Measurements from ENCODE around the gene PPCS.

The PPCS gene

GRCh38 chr1:42456010-42456753 is at the start of gene PPCS, which contains the start of gene ZMYND12:
PPCS (plus strand) TSS chr1:42456543; CDS start chr1:42456566, 23 bp downstream.
ZMYND12 (minus strand) TSS chr1:42456022; CDS start chr1:42455997, 25 bp downstream.
- peak within 1 kb of the TSS; percentile 94 to 98 (median 97) for H3K27ac Mint-ChIP-seq

GRCh38 chr1:42414551-42415496 is 41.5 kb upstream of the PPCS start:
- H3K36me3 Mint-ChIP-seq (ENCODE audit: low read depth): no peaks in the 10 kb centered on the region
- H3K9me3 Mint-ChIP-seq: no peaks in the 10 kb centered on the region
- H3K27ac Mint-ChIP-seq: no peak overlapping the region
- no peak overlapping the region for H3K4me3 Mint-ChIP-seq
- peaks cover 31% of the 10 kb centered on the region for H3K4me1 Mint-ChIP-seq
- no peak for TF ChIP-seq CTCF (IDR thresholded peaks at IDR 0.05; ENCODE audit: unreplicated experiment in 3 of 3)
- H3K27me3 Mint-ChIP-seq (ENCODE audit: low read depth): no peaks in the 10 kb centered on the region

More at GRCh38 chr1:42456010-42456753, at the start of gene PPCS, which contains the start of gene ZMYND12:
- H3K4me1 Mint-ChIP-seq: peaks cover 21% of the 10 kb centered on the region
- H3K27me3 Mint-ChIP-seq (ENCODE audit: low read depth): no peaks in the 10 kb centered on the region
- no peaks in the 10 kb centered on the region for H3K9me3 Mint-ChIP-seq
- H3K36me3 Mint-ChIP-seq (ENCODE audit: low read depth): peaks cover 22% of the 10 kb centered on the region
- TF ChIP-seq CTCF (IDR thresholded peaks at IDR 0.05; ENCODE audit: unreplicated experiment in 3 of 3): peak in 1 of 3 experiments; percentile 8
- peak within 1 kb of the TSS; percentile 94 to 97 (median 95) for H3K4me3 Mint-ChIP-seq

- Mint-ChIP-seq H3K36me3 (ENCODE audit: low read depth) (no peaks in the 10 kb centered on the region), H3K4me3 (no peak overlapping the region), H3K9me3 (no peaks in the 10 kb centered on the region), H3K4me1 (peaks cover 54% of the 10 kb centered on the region), H3K27me3 (ENCODE audit: low read depth) (no peaks in the 10 kb centered on the region), H3K27ac (peak overlapping the region in 2 of 3 experiments; percentile 43 to 54)
- TF ChIP-seq CTCF (IDR thresholded peaks at IDR 0.05; ENCODE audit: unreplicated experiment in 3 of 3): no peak
Measured at GRCh38 chr1:42417166-42417565, 39.2 kb upstream of the PPCS start.

GRCh38 chr1:42418516-42418915 is 37.8 kb upstream of the PPCS start:
- H3K27ac Mint-ChIP-seq: no peak overlapping the region
- no peak overlapping the region for H3K4me3 Mint-ChIP-seq
- H3K27me3 Mint-ChIP-seq (ENCODE audit: low read depth): no peaks in the 10 kb centered on the region
- no peak for TF ChIP-seq CTCF (IDR thresholded peaks at IDR 0.05; ENCODE audit: unreplicated experiment in 3 of 3)
- no peaks in the 10 kb centered on the region for H3K9me3 Mint-ChIP-seq
- H3K36me3 Mint-ChIP-seq (ENCODE audit: low read depth): no peaks in the 10 kb centered on the region
- H3K4me1 Mint-ChIP-seq: peaks cover 66% of the 10 kb centered on the region

- Mint-ChIP-seq H3K9me3 (no peaks in the 10 kb centered on the region), H3K4me1 (peaks cover 73% of the 10 kb centered on the region), H3K27ac (peak overlapping the region in 2 of 3 experiments; percentile 46 to 81), H3K27me3 (ENCODE audit: low read depth) (no peaks in the 10 kb centered on the region), H3K4me3 (no peak overlapping the region), H3K36me3 (ENCODE audit: low read depth) (no peaks in the 10 kb centered on the region)
- no peak for TF ChIP-seq CTCF (IDR thresholded peaks at IDR 0.05; ENCODE audit: unreplicated experiment in 3 of 3)
Measured at GRCh38 chr1:42419126-42419821, 37.1 kb upstream of the PPCS start.

Measured in nephron (organoid).